GM19238 (cell line): ENCODE results near the gene IGF1.

Experiments
- DNase-seq: peaks from one replicate; pipeline ENCODE4 v3.0.0; 2011; ENCODE audit warnings: low spot score; ENCODE audit not compliant: insufficient read length

IGF1 gene

GRCh38 chr12:102429211-102430154, 50.9 kb downstream of the IGF1 start:
- DNase-seq, result no peak

DNA sequence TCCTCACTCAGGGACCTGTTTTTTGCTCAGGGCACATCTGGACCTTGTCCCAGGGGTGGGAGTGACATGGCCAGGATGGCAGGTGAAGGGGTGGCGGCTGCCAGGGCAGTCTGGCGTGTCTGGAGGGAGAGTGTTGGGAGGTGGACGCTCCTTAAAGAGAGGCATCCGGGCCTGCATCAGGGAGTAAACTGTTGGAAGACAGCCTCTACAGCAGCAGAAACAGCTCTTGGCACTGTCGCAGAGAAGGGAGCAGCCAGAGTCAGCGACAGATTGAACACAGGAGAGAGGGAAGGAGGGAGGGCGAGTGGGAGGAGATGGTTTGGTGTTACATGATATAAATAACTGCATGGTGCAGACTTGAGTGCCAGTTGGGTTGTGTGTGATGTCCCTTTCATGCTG, 52.8 kb downstream of the IGF1 start:
- DNase-seq, result no peak

DNA sequence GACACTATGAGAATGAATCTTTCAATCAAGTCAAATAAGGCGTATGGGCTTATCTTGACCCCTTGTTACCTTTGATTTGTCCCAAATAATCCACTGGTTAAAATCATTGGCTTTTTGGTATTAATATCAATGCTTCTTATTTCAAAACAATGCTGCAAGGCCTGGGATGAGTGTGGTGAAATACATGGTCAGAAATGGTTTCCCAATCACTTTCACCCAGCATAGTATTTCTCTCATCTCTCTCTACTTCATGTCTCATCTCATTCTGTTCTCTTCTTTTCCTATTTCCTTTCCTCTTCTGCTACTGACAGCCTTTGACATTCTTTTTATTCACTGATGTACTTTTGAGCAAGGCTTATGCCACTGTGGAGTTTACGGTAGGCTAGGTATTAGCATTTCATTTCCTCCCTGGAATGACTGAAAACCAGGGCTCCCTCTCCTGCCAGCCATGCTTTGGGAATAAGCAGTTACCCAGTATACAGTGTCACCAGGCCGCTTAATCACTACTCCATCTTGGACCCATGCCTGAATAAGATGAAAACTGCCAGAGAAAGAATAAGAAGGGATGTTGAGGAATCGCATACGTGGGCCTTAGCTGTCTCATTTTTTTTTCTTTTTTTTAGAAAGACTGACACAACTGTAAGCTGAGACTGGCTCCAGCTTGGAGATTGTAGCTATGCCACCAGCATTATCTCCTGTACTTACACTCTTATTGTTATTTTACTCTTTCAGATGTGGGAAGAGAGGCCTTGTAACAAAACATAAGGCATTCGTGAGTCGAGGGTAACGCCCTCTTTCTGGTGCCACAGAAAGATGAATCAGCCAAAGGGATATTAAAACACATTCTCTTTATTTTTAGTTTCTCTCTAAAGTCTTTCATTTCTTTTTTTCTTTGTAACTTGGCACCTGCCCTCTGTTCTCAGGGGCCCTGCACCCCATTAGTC, 53.5 kb downstream of the IGF1 start:
- DNase-seq, result no peak

DNA sequence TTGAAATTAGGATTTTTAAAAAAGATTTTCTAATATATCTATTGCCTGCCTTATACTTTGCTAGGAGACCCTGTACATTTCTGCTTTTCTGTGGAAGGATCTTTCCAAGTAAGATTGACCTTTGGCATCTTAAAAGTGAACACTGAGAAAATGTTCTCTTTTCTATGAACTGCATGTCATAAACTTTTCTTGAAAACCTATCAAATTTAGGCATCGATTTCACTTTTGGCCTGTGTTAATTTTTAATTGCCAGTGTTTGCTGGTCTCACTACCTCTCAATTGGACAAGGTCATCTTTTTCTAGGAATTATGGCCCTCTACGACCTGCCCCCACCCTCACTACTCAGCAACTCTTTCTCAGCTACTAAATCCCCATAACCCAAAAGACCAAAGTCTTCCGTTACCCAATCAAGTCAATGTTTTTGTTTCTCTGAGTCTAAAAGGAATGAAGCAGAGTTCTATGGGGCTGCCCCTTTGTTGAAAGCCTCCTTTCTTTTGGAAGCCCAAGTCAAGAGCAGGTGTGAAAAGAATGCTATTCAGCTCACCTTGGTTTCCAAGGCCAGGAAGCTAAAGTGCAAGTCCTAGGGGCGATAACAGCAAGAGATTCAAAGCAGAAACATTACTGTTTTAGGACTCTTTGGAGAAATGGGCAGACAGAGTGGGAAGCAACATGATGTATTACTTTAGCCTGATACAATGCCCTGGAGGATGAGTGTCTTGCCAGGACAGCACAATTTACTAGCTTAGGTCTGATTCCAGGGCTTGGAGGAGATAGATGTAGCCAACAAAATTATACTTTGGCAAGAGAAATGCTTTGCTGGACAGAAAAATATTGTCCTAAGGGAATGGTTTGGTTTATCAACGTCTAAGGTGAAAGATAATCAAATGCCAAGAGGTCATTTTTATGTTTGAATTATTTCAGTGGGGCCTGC, 55.0 kb downstream of the IGF1 start:
- no peak for DNase-seq

DNA sequence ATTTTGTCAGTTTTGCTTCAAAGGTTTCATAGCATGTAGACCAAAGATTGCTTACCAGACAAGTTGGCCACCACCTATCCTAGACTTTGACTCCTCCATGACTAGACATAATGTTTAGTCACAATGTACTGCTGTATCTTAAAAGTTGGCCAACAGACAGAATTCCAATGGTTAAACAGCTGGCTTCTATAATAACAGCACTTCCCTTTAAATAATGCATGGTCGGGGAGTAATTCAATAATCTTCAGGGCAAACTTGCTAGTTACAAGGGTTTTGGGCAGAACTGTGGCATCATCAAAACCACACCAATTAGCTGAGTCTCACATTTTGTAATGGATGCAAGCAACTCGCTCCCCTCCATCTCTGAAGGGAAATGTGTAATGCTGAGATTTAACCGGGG, 56.9 kb downstream of the IGF1 start:
- DNase-seq, result no peak

DNA sequence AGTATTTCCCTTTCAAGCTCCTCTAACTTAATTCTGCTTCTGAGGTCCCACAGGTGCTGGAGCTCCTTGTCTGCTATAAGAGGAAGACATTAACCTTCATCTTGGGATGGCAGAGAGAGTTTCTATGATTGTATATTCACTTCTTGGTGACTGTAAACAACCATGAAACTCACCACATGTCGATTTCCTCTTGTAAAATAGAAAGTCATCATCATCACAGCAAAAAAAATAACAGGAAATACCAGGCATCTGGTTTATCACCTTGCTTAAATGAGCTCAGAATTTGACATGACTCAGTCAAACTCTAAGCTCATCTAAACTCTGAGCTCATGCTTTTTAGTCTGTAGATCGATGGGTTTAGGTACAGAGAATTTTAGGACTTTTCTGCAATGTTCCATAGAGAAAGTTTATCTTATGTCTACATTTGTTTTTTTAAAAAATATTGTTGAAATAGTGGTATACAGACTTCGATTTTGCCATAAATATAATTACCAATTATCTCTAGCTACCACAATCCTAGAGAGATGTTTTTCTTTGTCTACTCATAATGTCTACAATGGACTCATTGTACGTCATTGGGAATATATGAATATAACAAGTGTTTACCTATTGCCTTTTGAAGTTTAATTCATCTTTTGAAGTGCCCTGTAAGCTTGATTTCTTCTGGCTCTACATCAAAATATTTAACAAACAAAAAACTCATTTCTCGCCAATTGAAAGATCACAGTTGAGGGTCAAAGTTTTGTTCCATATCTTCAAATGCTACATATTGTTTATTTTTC, 58.4 kb downstream of the IGF1 start:
- no peak for DNase-seq

DNA sequence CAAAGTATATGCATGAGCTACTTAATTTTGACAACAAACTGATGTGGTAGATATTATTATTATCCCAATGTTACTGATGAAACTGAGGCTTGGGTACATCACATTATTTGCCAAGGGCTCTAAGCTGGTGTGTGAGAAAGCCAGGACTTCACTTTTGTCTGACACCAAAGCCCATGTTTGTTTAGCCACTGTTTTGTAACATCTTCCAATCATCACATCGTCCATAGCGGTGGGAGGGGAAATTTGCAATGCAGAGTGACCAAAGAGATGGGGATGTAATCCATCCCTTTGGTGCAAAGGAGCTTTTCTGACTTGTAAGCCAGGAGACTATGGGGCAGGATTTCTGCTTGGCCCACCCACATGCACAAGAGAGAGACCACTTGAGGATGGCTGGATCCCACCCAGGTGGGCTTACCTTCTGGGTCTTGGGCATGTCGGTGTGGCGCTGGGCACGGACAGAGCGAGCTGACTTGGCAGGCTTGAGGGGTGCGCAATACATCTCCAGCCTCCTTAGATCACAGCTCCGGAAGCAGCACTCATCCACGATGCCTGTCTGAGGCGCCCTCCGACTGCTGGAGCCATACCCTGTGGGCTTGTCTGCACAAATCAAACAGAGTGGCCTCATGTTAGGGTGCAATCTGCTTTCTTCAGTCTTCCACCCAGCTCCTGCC, 61.1 kb downstream of the IGF1 start:
- DNase-seq, result no peak

DNA sequence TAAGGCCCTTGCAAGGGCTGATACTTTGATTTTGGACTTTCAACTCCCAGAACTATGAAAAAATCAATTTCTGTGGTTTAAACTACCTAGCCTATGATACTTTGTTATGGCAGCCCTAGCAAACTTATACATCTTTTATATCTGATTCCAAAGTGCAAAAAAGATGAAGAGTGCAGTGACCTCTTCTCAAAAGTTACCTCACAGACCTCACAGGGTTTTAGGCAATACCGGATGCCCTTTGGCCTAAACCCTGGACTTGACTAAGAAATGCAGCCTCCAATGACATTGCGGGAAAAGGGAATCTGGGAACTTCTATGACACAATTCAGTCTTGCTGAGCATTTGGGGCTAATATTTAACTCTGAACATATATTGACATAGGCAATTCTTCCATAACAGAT, 63.3 kb downstream of the IGF1 start:
- DNase-seq, result no peak

- DNase-seq, result no peak
These were observed 64.8 kb downstream of the IGF1 start for GRCh38 chr12:102415515-102415914.

- no peak for DNase-seq
These were observed 67.0 kb downstream of the IGF1 start for GRCh38 chr12:102413396-102413795.

DNA sequence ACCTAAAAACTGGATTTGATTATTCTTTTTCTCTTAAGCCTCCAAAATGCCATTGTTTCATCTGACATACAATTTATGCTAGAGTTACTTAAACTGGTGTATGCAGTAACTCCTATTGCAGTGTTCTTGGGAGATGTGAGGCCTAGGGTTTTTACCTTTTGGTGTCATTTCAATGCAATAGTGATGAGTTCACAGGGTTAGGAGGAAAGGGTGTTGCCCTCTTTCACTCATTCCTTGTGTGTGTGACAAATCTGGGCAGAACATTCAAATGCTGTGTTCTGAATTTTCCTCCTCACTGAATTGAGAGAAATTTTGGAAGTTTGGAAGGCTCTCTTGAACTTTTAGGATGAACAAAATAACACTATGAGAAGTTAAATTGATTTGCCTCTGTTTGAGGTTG, 69.9 kb downstream of the IGF1 start:
- no peak for DNase-seq

DNA sequence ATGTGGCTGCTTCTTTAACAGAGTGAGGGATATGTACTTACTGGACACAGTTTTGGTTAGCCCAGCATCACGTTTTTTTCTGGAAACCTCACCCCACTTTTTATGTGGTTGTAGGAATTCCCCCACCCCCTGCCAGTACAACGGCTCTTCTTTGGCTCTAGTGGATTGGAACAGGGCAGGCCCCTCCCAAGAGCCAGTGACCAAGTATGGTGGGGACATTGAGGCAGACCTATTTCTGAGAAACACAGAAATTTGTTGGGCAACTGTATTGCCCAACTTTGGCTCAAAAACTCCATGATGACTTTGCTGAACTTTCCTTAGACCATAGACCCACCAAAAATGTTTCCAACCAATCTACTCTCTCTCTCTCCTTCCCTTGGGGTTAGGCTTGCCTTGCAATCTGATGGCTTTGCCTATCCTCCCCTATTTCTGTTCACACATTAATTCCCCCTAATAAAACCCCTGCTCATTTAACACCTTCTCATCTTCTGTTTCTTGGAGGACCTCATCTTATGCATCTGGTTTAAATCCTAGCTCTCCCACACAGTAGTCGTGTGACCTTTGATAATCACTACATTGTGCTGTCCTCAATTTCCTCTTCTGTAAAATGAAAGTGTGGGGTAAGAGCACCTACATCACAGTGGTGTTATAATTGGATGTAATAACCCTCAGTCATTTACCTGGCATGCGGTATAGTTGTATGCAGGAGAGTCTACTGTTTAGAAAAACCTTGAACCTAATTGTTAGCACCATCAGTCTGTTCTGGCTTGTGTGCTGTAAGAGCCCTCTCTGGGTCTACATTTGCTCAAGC, 71.7 kb downstream of the IGF1 start:
- DNase-seq, result no peak

DNA sequence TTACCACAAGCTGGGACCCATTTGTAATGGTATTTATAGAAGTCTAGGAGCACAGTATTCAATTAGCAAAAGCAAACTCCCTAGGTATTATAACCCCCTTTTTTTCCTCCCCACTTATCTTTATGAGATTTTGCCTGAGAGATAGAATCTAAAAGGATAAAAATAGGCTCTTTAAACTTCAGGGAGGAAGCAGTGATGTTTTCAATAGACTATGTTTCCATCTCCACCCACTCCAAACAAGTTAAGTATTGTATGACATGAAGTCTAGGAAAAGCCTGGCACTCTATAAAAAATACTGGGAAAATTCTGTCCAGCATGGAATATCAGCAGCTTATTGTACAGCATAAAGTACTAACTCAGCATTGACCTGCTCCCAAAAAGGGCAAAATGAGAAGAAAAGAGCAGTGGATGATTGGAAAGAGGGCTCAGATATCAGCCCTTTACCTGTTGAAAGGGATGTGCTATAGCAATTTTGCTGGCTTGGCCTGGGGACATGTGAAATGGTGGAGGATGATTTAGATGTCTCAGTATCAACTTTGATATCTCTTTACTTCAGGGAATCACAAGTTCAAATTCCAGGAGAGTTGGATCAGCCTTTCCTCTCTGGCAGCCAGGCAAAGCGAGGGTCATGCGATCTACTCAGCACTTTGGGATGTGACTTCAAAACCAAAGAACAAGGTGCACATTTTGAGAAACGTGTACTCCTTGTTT, 72.4 kb downstream of the IGF1 start:
- no peak for DNase-seq

- DNase-seq, result no peak
These were observed 74.3 kb downstream of the IGF1 start for GRCh38 chr12:102406033-102406584.

GRCh38 chr12:102401087-102401486, 79.3 kb downstream of the IGF1 start:
- no peak for DNase-seq

DNA sequence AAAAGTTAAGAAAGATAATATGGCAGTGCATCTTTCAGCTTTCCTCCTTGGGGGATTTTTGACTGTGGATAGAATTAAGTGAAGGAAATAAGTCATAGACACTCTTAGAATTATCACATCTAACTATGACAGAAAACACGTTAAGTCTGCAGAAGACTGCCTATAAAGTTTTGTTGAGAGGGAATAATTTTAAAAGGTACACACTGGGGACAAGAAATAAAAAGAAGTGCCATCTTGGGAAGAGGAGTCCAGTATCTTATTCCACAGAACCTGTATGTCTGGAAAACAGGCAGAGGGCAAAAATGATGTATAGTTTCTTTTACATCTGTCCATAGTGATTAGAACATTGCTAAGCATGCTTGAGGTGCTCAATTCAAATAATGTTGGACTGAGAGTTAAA, 80.7 kb downstream of the IGF1 start:
- no peak for DNase-seq

DNA sequence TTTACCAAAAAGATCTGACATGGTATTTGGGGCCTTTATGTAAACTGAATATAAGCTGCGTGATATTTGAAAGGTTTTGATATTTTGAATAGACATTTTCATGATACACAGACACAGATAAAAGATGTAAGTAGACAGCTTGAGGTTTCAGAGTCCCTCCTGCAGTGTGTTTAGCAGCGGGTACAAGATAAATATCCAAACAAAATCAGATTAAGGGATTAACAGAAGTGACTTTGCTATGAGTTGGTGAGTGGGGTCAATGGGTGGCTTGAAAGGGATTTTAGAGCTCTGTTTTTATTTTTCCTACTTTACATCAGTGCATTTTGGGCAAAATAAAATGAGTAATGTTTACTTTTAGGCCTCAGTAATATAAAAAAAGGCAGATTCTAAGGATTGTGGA, 84.1 kb downstream of the IGF1 start:
- no peak for DNase-seq

DNA sequence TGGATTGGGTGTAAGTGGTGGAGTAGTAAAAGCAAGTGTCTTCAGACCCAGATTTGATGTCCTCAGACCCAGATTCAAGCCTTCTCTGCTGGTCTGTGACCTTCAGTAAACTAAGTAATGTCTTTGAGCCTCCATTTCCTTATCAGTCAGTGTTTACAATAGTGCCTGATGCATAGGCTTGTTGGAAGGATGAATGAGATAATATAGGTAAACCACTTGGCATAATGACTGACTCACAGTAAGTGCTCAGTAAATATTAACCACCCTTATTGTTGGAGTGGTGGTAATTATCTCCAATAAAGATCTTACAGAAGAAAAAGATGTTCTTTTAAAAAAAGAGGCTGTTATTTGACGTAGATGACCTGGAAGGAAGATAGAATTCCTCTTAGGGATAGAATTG, 86.2 kb downstream of the IGF1 start:
- DNase-seq, result no peak
